WTC11 (cell line): ENCODE data around the gene MYO5C. TPM values are rescaled to one million over a fixed set of nuclear protein-coding genes. Genes with fewer than 3 reads are reported as not detected.

Experiments
- ATAC-seq: fragments of 200-7000 bp; cut with Tn5 transposase; 2 replicates; pipeline ENCODE4 v1.10.0; 2021; ENCODE audit warnings: mild to moderate bottlenecking, moderate library complexity
- CTCF ChIA-PET: fragments of 300-600 bp; sonication (Branson Sonifier 250); formaldehyde crosslinking; loops from one replicate; lab custom pipeline; 2021; ENCODE audit warnings: antibody characterized with exemption; lab: Charles Lee
- POLR2A ChIA-PET: fragments of 350-600 bp; sonication (Branson Sonifier 250); formaldehyde crosslinking; loops from one replicate; lab custom pipeline; 2021; ENCODE audit warnings: antibody characterized with exemption; lab: Charles Lee
- DNase-seq: peaks from one replicate; pipeline ENCODE4 v3.0.0; 2021; ENCODE audit warnings: low spot score
- H3K27ac Mint-ChIP-seq: 2 replicates; pipeline ENCODE4 v1.8.0; 2021; ENCODE audit warnings: mixed read lengths
- H3K27me3 Mint-ChIP-seq: 2 replicates; pipeline ENCODE4 v1.8.0; 2021; ENCODE audit warnings: low read depth, mild to moderate bottlenecking, moderate library complexity, mixed read lengths
- H3K36me3 Mint-ChIP-seq: 2 replicates; pipeline ENCODE4 v1.8.0; 2021; ENCODE audit warnings: mixed read lengths
- H3K4me1 Mint-ChIP-seq: 2 replicates; pipeline ENCODE4 v1.8.0; 2022; ENCODE audit warnings: mixed read lengths
- H3K4me3 Mint-ChIP-seq: 2 replicates; pipeline ENCODE4 v1.8.0; 2021; ENCODE audit warnings: mild to moderate bottlenecking, moderate library complexity, mixed read lengths
- H3K9me3 Mint-ChIP-seq: 2 replicates; pipeline ENCODE4 v1.8.0; 2021; ENCODE audit warnings: mixed read lengths
- ARID4B ChIP-seq: sonication (generic); formaldehyde crosslinking; IDR thresholded peaks from 2 replicates; pipeline ENCODE4 v1.8.0; 2023; ENCODE audit warnings: missing genetic modification reagents, mild to moderate bottlenecking, borderline replicate concordance
- ATF1 ChIP-seq: sonication (generic); formaldehyde crosslinking; IDR thresholded peaks from 2 replicates; pipeline ENCODE4 v1.8.1; 2023; ENCODE audit warnings: mild to moderate bottlenecking, moderate library complexity, missing genetic modification reagents
- E2F4 ChIP-seq: sonication (generic); formaldehyde crosslinking; IDR thresholded peaks from 2 replicates; pipeline ENCODE4 v1.8.1; 2022; ENCODE audit warnings: low read depth, mild to moderate bottlenecking, moderate library complexity, missing genetic modification reagents, borderline replicate concordance
- IRF2 ChIP-seq: sonication (generic); formaldehyde crosslinking; IDR thresholded peaks from 2 replicates; pipeline ENCODE4 v1.8.0; 2022; ENCODE audit warnings: low read depth, missing genetic modification reagents, borderline replicate concordance
- JUN ChIP-seq: sonication (generic); formaldehyde crosslinking; IDR thresholded peaks from 2 replicates; pipeline ENCODE4 v1.8.0; 2023; ENCODE audit warnings: mild to moderate bottlenecking, missing genetic modification reagents
- PRRX2 ChIP-seq: fragments of 250-450 bp; sonication (Bioruptor Pico); IDR thresholded peaks from 2 replicates; pipeline ENCODE4 v1.8.0; 2021; ENCODE audit warnings: mild to moderate bottlenecking
- SMAD4 ChIP-seq: sonication (generic); formaldehyde crosslinking; IDR thresholded peaks from 2 replicates; pipeline ENCODE4 v1.8.0; 2022; ENCODE audit warnings: mild to moderate bottlenecking, missing genetic modification reagents
- TCF7 ChIP-seq: sonication (generic); formaldehyde crosslinking; IDR thresholded peaks from 2 replicates; pipeline ENCODE4 v1.8.0; 2022; ENCODE audit warnings: mild to moderate bottlenecking, low read depth, missing genetic modification reagents, moderate library complexity
- TEAD4 ChIP-seq: sonication (generic); formaldehyde crosslinking; IDR thresholded peaks from 2 replicates; pipeline ENCODE4 v1.8.0; 2022; ENCODE audit warnings: mild to moderate bottlenecking, missing genetic modification reagents
- ZNF219 ChIP-seq: sonication (generic); formaldehyde crosslinking; IDR thresholded peaks from 2 replicates; pipeline ENCODE4 v1.8.0; 2023; ENCODE audit warnings: missing genetic modification reagents, mild to moderate bottlenecking, borderline replicate concordance
- ZNF232 ChIP-seq: sonication (generic); formaldehyde crosslinking; IDR thresholded peaks from 2 replicates; pipeline ENCODE4 v1.8.0; 2022; ENCODE audit warnings: mild to moderate bottlenecking, missing genetic modification reagents
- ZNF532 ChIP-seq: fragments of 250-450 bp; sonication (Bioruptor Pico); IDR thresholded peaks from 2 replicates; pipeline ENCODE4 v1.9.0; 2021; ENCODE audit warnings: mild to moderate bottlenecking, borderline replicate concordance
- total RNA-seq: library from RNA; stranded (reverse); gene quantifications from 3 replicates; pipeline ENCODE4 v1.2.3, GENCODE V29; 2021
- TF ChIP-seq, protein P1 (sequence below): sonication (generic); formaldehyde crosslinking; IDR thresholded peaks from 2 replicates; pipeline ENCODE4 v1.8.1; 2022; ENCODE audit warnings: missing genetic modification reagents, borderline replicate concordance

The MYO5C gene
- total RNA-seq, 1 experiment from 2014 or later = 25.3 TPM

- peaks cover 46% of the 10 kb centered on the region for H3K4me1 Mint-ChIP-seq
- H3K9me3 Mint-ChIP-seq = no peaks in the 10 kb centered on the region
- ATAC-seq = peak; percentile 5; the same call in 1 of the 2 replicates
- ChIA-PET POLR2A (interaction anchor here (1.1 kb wide), 3 partner anchors 30 to 475 kb away, joined by 3 to 5 read pairs (median 4); partner anchors contain the start of gene MYO5C), CTCF (interaction anchor here (0.8 to 2.9 kb wide), 22 partner anchors 19 to 508 kb away, joined by 3 to 25 read pairs (median 4); partner anchors contain the start of gene MYO5C)
- H3K27me3 Mint-ChIP-seq = no peaks in the 10 kb centered on the region
- DNase-seq = no peak
- peak overlapping the region; percentile 95 for H3K27ac Mint-ChIP-seq
- H3K36me3 Mint-ChIP-seq = peaks cover 40% of the 10 kb centered on the region
- H3K4me3 Mint-ChIP-seq = no peak overlapping the region
- TF ChIP-seq ATF1 (CRISPR knock-in tag) (no peak), ZNF532 (no peak), TEAD4 (no peak), E2F4 (CRISPR knock-in tag) (no peak), TCF7 (CRISPR knock-in tag) (no peak), PRRX2 (no peak), SMAD4 (CRISPR knock-in tag) (no peak), IRF2 (CRISPR knock-in tag) (no peak), ZNF219 (CRISPR knock-in tag) (no peak)
- TF ChIP-seq, all 79 proteins: peak for 0
These were observed 37.9 kb downstream of the MYO5C start for GRCh38 chr15:52257734-52258062.

GRCh38 chr15:52256930-52257733 lies 38.5 kb downstream of the MYO5C start:
- DNase-seq (no peak), ATAC-seq (no peak)
- H3K9me3 Mint-ChIP-seq = no peaks in the 10 kb centered on the region
- ChIA-PET CTCF (interaction anchor here (0.6 to 2.9 kb wide), 27 partner anchors 20 to 509 kb away, joined by 3 to 25 read pairs (median 5); partner anchors contain the start of gene MYO5C), POLR2A (interaction anchor here (1.1 kb wide), 2 partner anchors 31 to 38 kb away, joined by 4 to 5 read pairs; partner anchors contain the start of gene MYO5C)
- H3K27me3 Mint-ChIP-seq = no peaks in the 10 kb centered on the region
- TF ChIP-seq JUN (no peak), ZNF232 (no peak), TCF7 (CRISPR knock-in tag) (no peak), ARID4B (no peak), SMAD4 (CRISPR knock-in tag) (no peak)
- TF ChIP-seq, protein P1, sequence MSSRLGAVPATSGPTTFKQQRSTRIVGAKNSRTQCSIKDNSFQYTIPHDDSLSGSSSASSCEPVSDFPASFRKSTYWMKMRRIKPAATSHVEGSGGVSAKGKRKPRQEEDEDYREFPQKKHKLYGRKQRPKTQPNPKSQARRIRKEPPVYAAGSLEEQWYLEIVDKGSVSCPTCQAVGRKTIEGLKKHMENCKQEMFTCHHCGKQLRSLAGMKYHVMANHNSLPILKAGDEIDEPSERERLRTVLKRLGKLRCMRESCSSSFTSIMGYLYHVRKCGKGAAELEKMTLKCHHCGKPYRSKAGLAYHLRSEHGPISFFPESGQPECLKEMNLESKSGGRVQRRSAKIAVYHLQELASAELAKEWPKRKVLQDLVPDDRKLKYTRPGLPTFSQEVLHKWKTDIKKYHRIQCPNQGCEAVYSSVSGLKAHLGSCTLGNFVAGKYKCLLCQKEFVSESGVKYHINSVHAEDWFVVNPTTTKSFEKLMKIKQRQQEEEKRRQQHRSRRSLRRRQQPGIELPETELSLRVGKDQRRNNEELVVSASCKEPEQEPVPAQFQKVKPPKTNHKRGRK (CRISPR knock-in tag) = no peak
- H3K27ac Mint-ChIP-seq = peak overlapping the region; percentile 74
- H3K4me1 Mint-ChIP-seq = peaks cover 40% of the 10 kb centered on the region
- peaks cover 38% of the 10 kb centered on the region for H3K36me3 Mint-ChIP-seq
- H3K4me3 Mint-ChIP-seq = no peak overlapping the region
